Activated naive CD4-positive, alpha-beta T cell (primary cell): ENCODE measurements around the gene FBF1.

Experiments
- DNase-seq, 4 experiments: peaks; one replicate each; lab custom pipeline; 2025; lab: John Stamatoyannopoulos, UW

The FBF1 gene

GRCh38 chr17:75950421-75950820 is 9.6 kb upstream of the FBF1 start:
- DNase-seq, result no peak

- DNase-seq, result no peak
Measured at GRCh38 chr17:75945211-75945610, 4.4 kb upstream of the FBF1 start.

- no peak for DNase-seq
Measured at GRCh38 chr17:75943491-75943890, 2.6 kb upstream of the FBF1 start.

GRCh38 chr17:75942473-75942872 is 1.6 kb upstream of the FBF1 start:
- DNase-seq, result no peak

- no peak for DNase-seq
Measured at GRCh38 chr17:75941442-75941819, 589 bp upstream of the FBF1 start.

GRCh38 chr17:75937652-75938051 is 3.2 kb downstream of the FBF1 start:
- DNase-seq, result no peak

GRCh38 chr17:75933808-75934207 is 7.0 kb downstream of the FBF1 start:
- no peak for DNase-seq

GRCh38 chr17:75932852-75933251 is 8.0 kb downstream of the FBF1 start:
- no peak for DNase-seq

- no peak for DNase-seq
Measured at GRCh38 chr17:75931062-75931461, 9.8 kb downstream of the FBF1 start.

- DNase-seq, result no peak
Measured at GRCh38 chr17:75927286-75927922, 13.4 kb downstream of the FBF1 start.

- no peak for DNase-seq
Measured at GRCh38 chr17:75926456-75926855, 14.4 kb downstream of the FBF1 start.

- no peak for DNase-seq
Measured at GRCh38 chr17:75925912-75926311, 14.9 kb downstream of the FBF1 start.

GRCh38 chr17:75925103-75925502 is 15.7 kb downstream of the FBF1 start:
- DNase-seq, result no peak

GRCh38 chr17:75922963-75923874 is 17.6 kb downstream of the FBF1 start:
- no peak for DNase-seq

GRCh38 chr17:75922173-75922961 is 18.5 kb downstream of the FBF1 start:
- no peak for DNase-seq

GRCh38 chr17:75921596-75921995 is 19.2 kb downstream of the FBF1 start:
- DNase-seq, result no peak

- no peak for DNase-seq
Measured at GRCh38 chr17:75920045-75920560, 20.7 kb downstream of the FBF1 start.

- DNase-seq, result no peak
Measured at GRCh38 chr17:75919611-75920010, 21.2 kb downstream of the FBF1 start.

- no peak for DNase-seq
Measured at GRCh38 chr17:75917917-75918445, 22.9 kb downstream of the FBF1 start.

- DNase-seq, result no peak
Measured at GRCh38 chr17:75917141-75917916, 23.5 kb downstream of the FBF1 start.

- no peak for DNase-seq
Measured at GRCh38 chr17:75915268-75915667, 25.6 kb downstream of the FBF1 start.
